Measurements from ENCODE around the gene ZNF521. TPM values are rescaled to one million over a fixed set of nuclear protein-coding genes. Genes with fewer than 3 reads are reported as not detected.

ZNF521 gene
- total and polyA plus RNA-seq, 2 donors (not counting 3 experiments of a cell fraction or from before 2014, with no cell fraction given): 111 to 168 TPM

GRCh38 chr18:25298853-25299274, 53.1 kb downstream of the ZNF521 start:
- Histone ChIP-seq H3K27me3 (ENCODE audit: control insufficient read depth in 2 of 2, insufficient read depth in 2 of 2, low read length in 2 of 2) (no peaks in the 10 kb centered on the region), H3K4me2 (ENCODE audit: insufficient read depth, low read length) (peak overlapping the region; percentile 85), H3K27ac (ENCODE audit: insufficient read depth, low read depth, low read length) (peak overlapping the region; percentile 94), H3K9me1 (replicated peaks; ENCODE audit: control insufficient read depth, extremely low read depth, insufficient read depth, low read length) (no peaks in the 10 kb centered on the region), H3K9me3 (replicated peaks; ENCODE audit: control insufficient read depth, insufficient read depth, low read length) (no peaks in the 10 kb centered on the region), H4K20me1 (replicated peaks; ENCODE audit: control insufficient read depth, extremely low read depth, insufficient read depth, low read length) (no peaks in the 10 kb centered on the region), H3K36me3 (ENCODE audit: control insufficient read depth in 2 of 2, extremely low read depth in 1 of 2, insufficient read depth in 2 of 2, low read length in 2 of 2) (peaks cover 0 to 10% of the 10 kb centered on the region in 2 experiments), H2AFZ (ENCODE audit: low read depth, low read length) (no peak overlapping the region), H3K4me3 (replicated peaks in 1 of 3; ENCODE audit: insufficient read depth in 1 of 3, low read depth in 1 of 3, low read length in 3 of 3) (peak overlapping the region in 1 of 3 experiments; percentile 29), H3K9ac (replicated peaks; ENCODE audit: extremely low read depth, insufficient read depth, low read length) (peak overlapping the region; percentile 89), H3K79me2 (ENCODE audit: control insufficient read depth, insufficient read depth, low read length) (peaks cover 59% of the 10 kb centered on the region), H3K4me1 (ENCODE audit: control insufficient read depth, extremely low read depth, insufficient read depth, low read length) (peaks cover 39% of the 10 kb centered on the region)
- dilution Hi-C loops (cut with MboI; ENCODE audit: extremely low pct_ligation_motif_present, low sequenced_read_pairs) (no loop called here), intact Hi-C loops (cut with micrococcal nuclease) (loop anchor here (1.0 to 2.0 kb wide), 6 partner anchors 10 to 202 kb away; no protein-coding TSS in a partner anchor)
- TF ChIP-seq MYC (IDR thresholded peaks at IDR 0.05; ENCODE audit: low read depth, low read length): peak; percentile 1
- peak; percentile 98 for TF ChIP-seq JUN (IDR thresholded peaks at IDR 0.05; ENCODE audit: borderline replicate concordance, insufficient read depth, insufficient read length, low read depth)
- TF ChIP-seq EZH2 (IDR thresholded peaks at IDR 0.05; ENCODE audit: borderline replicate concordance, low read depth, low read length, severe bottlenecking): no peak
- TF ChIP-seq CTCF (IDR thresholded peaks at IDR 0.05; ENCODE audit: extremely low read depth in 1 of 2, insufficient read depth in 1 of 2, low read depth in 1 of 2, low read length in 2 of 2): no peak
- peak; percentile 94 for TF ChIP-seq POLR2AphosphoS5 (IDR thresholded peaks at IDR 0.05; ENCODE audit: insufficient read depth, low read depth, low read length)
- TF ChIP-seq FOS (IDR thresholded peaks at IDR 0.05; ENCODE audit: borderline replicate concordance, insufficient read depth, low read length): peak; percentile 92
- TF ChIP-seq, protein P1, sequence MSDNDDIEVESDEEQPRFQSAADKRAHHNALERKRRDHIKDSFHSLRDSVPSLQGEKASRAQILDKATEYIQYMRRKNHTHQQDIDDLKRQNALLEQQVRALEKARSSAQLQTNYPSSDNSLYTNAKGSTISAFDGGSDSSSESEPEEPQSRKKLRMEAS (IDR thresholded peaks at IDR 0.05; ENCODE audit: insufficient read depth, insufficient read length): peak; percentile 93
- TF ChIP-seq GATA2 (IDR thresholded peaks at IDR 0.05; ENCODE audit: insufficient read depth, insufficient read length, low read depth, low read length): peak; percentile 95
- peak; percentile 70 for TF ChIP-seq POLR2A (IDR thresholded peaks at IDR 0.05; ENCODE audit: low read depth, low read length)
- CTCF ChIA-PET: interaction anchor here (1.0 to 2.2 kb wide), 7 partner anchors 9 to 70 kb away, joined by 3 to 8 read pairs (median 4); partner anchors contain the start of gene ZNF521
- peak; percentile 98 for DNase-seq (ENCODE audit: low read depth, low spot score)
- peak; percentile 96 for FAIRE-seq
- POLR2A ChIA-PET: interaction anchor here (0.6 to 2.2 kb wide), 4 partner anchors 23 to 70 kb away, joined by 3 to 7 read pairs (median 6); no protein-coding TSS in a partner anchor
- no TSS peak for BruUV-seq (replicated peaks)

Data from endothelial cell of umbilical vein (primary cell).